ENCODE data around the gene USP32.

DNA sequence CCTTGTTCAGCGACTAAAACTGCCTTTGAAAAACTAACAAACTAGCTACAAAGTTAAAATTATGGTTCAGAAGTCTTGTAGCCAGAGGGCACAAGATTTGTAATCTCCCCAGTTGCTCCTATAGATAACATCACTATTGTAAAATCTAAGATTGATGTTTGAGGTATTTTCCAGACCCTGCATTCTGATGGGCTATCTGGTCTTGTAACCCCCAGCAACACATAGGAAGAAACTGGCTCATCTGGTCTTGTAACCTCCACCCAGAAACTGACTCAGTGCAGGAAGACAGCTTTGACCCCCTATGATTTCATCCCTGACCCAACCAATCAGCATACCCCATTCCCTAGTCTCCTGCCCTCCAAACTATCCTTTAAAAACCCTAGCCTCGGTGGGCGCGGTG, 18.1 kb upstream of the USP32 start:
- TF ChIP-seq, protein P1, sequence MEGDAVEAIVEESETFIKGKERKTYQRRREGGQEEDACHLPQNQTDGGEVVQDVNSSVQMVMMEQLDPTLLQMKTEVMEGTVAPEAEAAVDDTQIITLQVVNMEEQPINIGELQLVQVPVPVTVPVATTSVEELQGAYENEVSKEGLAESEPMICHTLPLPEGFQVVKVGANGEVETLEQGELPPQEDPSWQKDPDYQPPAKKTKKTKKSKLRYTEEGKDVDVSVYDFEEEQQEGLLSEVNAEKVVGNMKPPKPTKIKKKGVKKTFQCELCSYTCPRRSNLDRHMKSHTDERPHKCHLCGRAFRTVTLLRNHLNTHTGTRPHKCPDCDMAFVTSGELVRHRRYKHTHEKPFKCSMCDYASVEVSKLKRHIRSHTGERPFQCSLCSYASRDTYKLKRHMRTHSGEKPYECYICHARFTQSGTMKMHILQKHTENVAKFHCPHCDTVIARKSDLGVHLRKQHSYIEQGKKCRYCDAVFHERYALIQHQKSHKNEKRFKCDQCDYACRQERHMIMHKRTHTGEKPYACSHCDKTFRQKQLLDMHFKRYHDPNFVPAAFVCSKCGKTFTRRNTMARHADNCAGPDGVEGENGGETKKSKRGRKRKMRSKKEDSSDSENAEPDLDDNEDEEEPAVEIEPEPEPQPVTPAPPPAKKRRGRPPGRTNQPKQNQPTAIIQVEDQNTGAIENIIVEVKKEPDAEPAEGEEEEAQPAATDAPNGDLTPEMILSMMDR (IDR thresholded peaks at IDR 0.05), result no peak
- no peak for TF ChIP-seq EP300 (IDR thresholded peaks at IDR 0.05; ENCODE audit: low read depth)
